ENCODE results near the gene CKAP5. TPM values are rescaled to one million over a fixed set of nuclear protein-coding genes. Genes with fewer than 3 reads are reported as not detected.

Gene CKAP5
- total RNA-seq, 4 donors from 2014 or later, result 30.7 to 42.3 (median 36.5) TPM

DNA sequence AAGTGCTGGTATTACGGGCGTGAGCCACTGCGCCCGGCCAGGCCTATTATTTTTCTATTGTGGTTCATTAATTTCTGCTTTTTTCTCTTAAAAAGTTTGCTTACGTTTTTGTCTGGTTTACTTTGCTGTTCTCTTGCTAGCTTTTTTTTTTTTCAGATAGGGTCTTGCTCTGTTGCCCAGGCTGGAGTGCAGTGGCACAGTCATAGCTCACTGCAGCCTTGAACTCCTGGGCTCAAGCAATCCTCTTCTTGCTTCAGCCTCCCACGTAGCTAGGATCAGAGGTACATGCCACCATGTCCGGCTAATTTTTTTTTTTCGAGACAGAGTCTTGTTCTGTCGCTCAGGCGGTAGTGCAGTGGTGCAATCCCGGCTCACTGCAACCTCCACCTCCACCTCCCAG is 108.4 kb downstream of the CKAP5 start:
- no peak for TF ChIP-seq CTCF (IDR thresholded peaks at IDR 0.05; ENCODE audit: low read depth)

GRCh38 chr11:46736615-46737014 is 109.5 kb downstream of the CKAP5 start:
- no peak for TF ChIP-seq CTCF (IDR thresholded peaks at IDR 0.05; ENCODE audit: low read depth)

GRCh38 chr11:46736146-46736545 is 109.9 kb downstream of the CKAP5 start:
- no peak for TF ChIP-seq CTCF (IDR thresholded peaks at IDR 0.05; ENCODE audit: low read depth)

DNA sequence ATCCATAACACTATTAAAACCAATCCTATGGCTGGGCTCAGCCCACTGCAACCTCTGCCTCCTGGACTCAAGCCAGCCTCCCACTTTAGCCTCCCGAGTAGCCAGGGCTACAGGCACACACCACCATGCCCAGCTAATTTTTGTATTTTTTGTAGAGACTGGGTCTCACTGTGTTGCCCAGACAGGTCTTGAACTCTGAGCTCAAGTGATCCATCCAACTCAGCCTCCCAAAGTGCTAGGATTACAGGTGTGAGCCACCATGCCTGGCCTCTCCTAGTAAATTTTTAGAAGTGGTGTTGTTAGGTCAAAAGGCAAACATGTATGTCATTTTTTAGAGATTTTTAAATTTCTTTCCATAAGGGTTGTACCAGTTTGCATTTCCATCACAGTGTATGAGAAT is 112.8 kb downstream of the CKAP5 start:
- no peak for TF ChIP-seq CTCF (IDR thresholded peaks at IDR 0.05; ENCODE audit: low read depth)

- no peak for TF ChIP-seq CTCF (IDR thresholded peaks at IDR 0.05; ENCODE audit: low read depth)
These were observed 114.5 kb downstream of the CKAP5 start for GRCh38 chr11:46731545-46731944.

GRCh38 chr11:46729110-46730027 is 116.7 kb downstream of the CKAP5 start:
- no peak for TF ChIP-seq CTCF (IDR thresholded peaks at IDR 0.05; ENCODE audit: low read depth)

DNA sequence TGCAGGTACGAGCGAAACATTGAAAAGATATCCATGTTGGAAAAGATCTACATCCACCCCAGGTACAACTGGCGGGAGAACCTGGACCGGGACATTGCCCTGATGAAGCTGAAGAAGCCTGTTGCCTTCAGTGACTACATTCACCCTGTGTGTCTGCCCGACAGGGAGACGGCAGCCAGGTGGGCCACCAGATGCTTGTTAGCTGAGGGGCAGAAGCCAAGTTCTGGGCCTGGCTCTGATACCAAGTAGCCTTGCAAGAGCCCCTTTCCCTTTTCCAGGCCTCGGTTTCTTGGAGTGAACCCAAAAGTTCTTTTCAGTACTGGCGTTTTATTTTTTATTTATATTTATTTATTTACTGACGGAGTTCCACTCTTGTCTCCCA is 117.4 kb downstream of the CKAP5 start:
- no peak for TF ChIP-seq CTCF (IDR thresholded peaks at IDR 0.05; ENCODE audit: low read depth)
